ENCODE measurements around the gene SEC24D.

The SEC24D gene

GRCh38 chr4:118850488-118851173, 14.7 kb upstream of the SEC24D start:
- DNase-seq: peak in 1 of 2 experiments; percentile 12
- no peak for TF ChIP-seq GATA1 (IDR thresholded peaks at IDR 0.05; ENCODE audit: low read depth, low read length)
- TF ChIP-seq POLR2A (IDR thresholded peaks at IDR 0.05; ENCODE audit: low read length): no peak

- TF ChIP-seq GATA1 (IDR thresholded peaks at IDR 0.05; ENCODE audit: low read depth, low read length) (no peak), POLR2A (IDR thresholded peaks at IDR 0.05; ENCODE audit: low read length) (no peak)
- DNase-seq: no peak
Measured at GRCh38 chr4:118849867-118850487, 14.1 kb upstream of the SEC24D start.

- TF ChIP-seq POLR2A (IDR thresholded peaks at IDR 0.05; ENCODE audit: low read length) (no peak), GATA1 (IDR thresholded peaks at IDR 0.05; ENCODE audit: low read depth, low read length) (no peak)
- DNase-seq: no peak
Measured at GRCh38 chr4:118848901-118849300, 13.0 kb upstream of the SEC24D start.

- TF ChIP-seq POLR2A (IDR thresholded peaks at IDR 0.05; ENCODE audit: low read length) (no peak), GATA1 (IDR thresholded peaks at IDR 0.05; ENCODE audit: low read depth, low read length) (no peak)
- no peak for DNase-seq
Measured at GRCh38 chr4:118848242-118848641, 12.3 kb upstream of the SEC24D start.

- TF ChIP-seq POLR2A (IDR thresholded peaks at IDR 0.05; ENCODE audit: low read length) (no peak), GATA1 (IDR thresholded peaks at IDR 0.05; ENCODE audit: low read depth, low read length) (no peak)
- no peak for DNase-seq
Measured at GRCh38 chr4:118846979-118847378, 11.1 kb upstream of the SEC24D start.

GRCh38 chr4:118845552-118846050, 9.7 kb upstream of the SEC24D start:
- DNase-seq: no peak
- no peak for TF ChIP-seq GATA1 (IDR thresholded peaks at IDR 0.05; ENCODE audit: low read depth, low read length)
- TF ChIP-seq POLR2A (IDR thresholded peaks at IDR 0.05; ENCODE audit: low read length): no peak

- no peak for TF ChIP-seq GATA1 (IDR thresholded peaks at IDR 0.05; ENCODE audit: low read depth, low read length)
- TF ChIP-seq POLR2A (IDR thresholded peaks at IDR 0.05; ENCODE audit: low read length): no peak
- no peak for DNase-seq
Measured at GRCh38 chr4:118843237-118843636, 7.3 kb upstream of the SEC24D start.

- DNase-seq: no peak
Measured at GRCh38 chr4:118842055-118842454, 6.1 kb upstream of the SEC24D start.

GRCh38 chr4:118839221-118839927, 3.4 kb upstream of the SEC24D start:
- no peak for TF ChIP-seq GATA1 (IDR thresholded peaks at IDR 0.05; ENCODE audit: low read depth, low read length)
- no peak for TF ChIP-seq POLR2A (IDR thresholded peaks at IDR 0.05; ENCODE audit: low read length)
- no peak for DNase-seq

More at GRCh38 chr4:118842055-118842454, 6.1 kb upstream of the SEC24D start:
- TF ChIP-seq GATA1 (IDR thresholded peaks at IDR 0.05; ENCODE audit: low read depth, low read length) (no peak), POLR2A (IDR thresholded peaks at IDR 0.05; ENCODE audit: low read length) (no peak)

GRCh38 chr4:118837121-118837507, 1.2 kb upstream of the SEC24D start:
- DNase-seq: no peak
- TF ChIP-seq GATA1 (IDR thresholded peaks at IDR 0.05; ENCODE audit: low read depth, low read length) (no peak), POLR2A (IDR thresholded peaks at IDR 0.05; ENCODE audit: low read length) (no peak)

- TF ChIP-seq GATA1 (IDR thresholded peaks at IDR 0.05; ENCODE audit: low read depth, low read length): no peak
- DNase-seq: peak; percentile 47 to 66
Measured at GRCh38 chr4:118836301-118837120, 585 bp upstream of the SEC24D start.

- TF ChIP-seq GATA1 (IDR thresholded peaks at IDR 0.05; ENCODE audit: low read depth, low read length): no peak
- TF ChIP-seq POLR2A (IDR thresholded peaks at IDR 0.05; ENCODE audit: low read length): peak; percentile 16
Measured at GRCh38 chr4:118834960-118835569, 861 bp downstream of the SEC24D start.

GRCh38 chr4:118834070-118834469, 1.9 kb downstream of the SEC24D start:
- no peak for DNase-seq
- TF ChIP-seq POLR2A (IDR thresholded peaks at IDR 0.05; ENCODE audit: low read length) (no peak), GATA1 (IDR thresholded peaks at IDR 0.05; ENCODE audit: low read depth, low read length) (no peak)

More at GRCh38 chr4:118834960-118835569, 861 bp downstream of the SEC24D start:
- DNase-seq: peak; percentile 68 to 69
